NCI-H146 treated with DMSO at 0.1 percent for 48 hours (cell line): ENCODE measurements around the gene IGFBP7.

Experiments
- DNase-seq: peaks from one replicate; lab custom pipeline; 2025; ENCODE audit not compliant: unreplicated experiment; lab: John Stamatoyannopoulos, UW

Gene IGFBP7

GRCh38 chr4:57109847-57110639 is at the start of gene IGFBP7:
Gene IGFBP7 (minus strand): TSS chr4:57110385. CDS start chr4:57110351, 34 bp downstream.
- no peak for DNase-seq

- DNase-seq, result no peak
Measured at GRCh38 chr4:57159866-57160265, 49.7 kb upstream of the IGFBP7 start.

GRCh38 chr4:57158762-57159161 is 48.6 kb upstream of the IGFBP7 start:
- no peak for DNase-seq

- DNase-seq, result no peak
Measured at GRCh38 chr4:57158221-57158620, 48.0 kb upstream of the IGFBP7 start.

GRCh38 chr4:57157596-57158137 is 47.5 kb upstream of the IGFBP7 start:
- DNase-seq, result no peak

- no peak for DNase-seq
Measured at GRCh38 chr4:57156242-57156990, 46.2 kb upstream of the IGFBP7 start.

GRCh38 chr4:57154926-57155325 is 44.7 kb upstream of the IGFBP7 start:
- DNase-seq, result no peak

- DNase-seq, result no peak
Measured at GRCh38 chr4:57154191-57154590, 44.0 kb upstream of the IGFBP7 start.

- DNase-seq, result no peak
Measured at GRCh38 chr4:57153207-57153606, 43.0 kb upstream of the IGFBP7 start.

- DNase-seq, result no peak
Measured at GRCh38 chr4:57151481-57151880, 41.3 kb upstream of the IGFBP7 start.

GRCh38 chr4:57149833-57150232 is 39.6 kb upstream of the IGFBP7 start:
- DNase-seq, result no peak

- DNase-seq, result no peak
Measured at GRCh38 chr4:57148831-57149505, 38.8 kb upstream of the IGFBP7 start.

- no peak for DNase-seq
Measured at GRCh38 chr4:57148177-57148576, 38.0 kb upstream of the IGFBP7 start.

GRCh38 chr4:57147335-57148060 is 37.3 kb upstream of the IGFBP7 start:
- no peak for DNase-seq

GRCh38 chr4:57146444-57146843 is 36.3 kb upstream of the IGFBP7 start:
- no peak for DNase-seq

GRCh38 chr4:57144466-57144865 is 34.3 kb upstream of the IGFBP7 start:
- DNase-seq, result no peak

- DNase-seq, result no peak
Measured at GRCh38 chr4:57139783-57140182, 29.6 kb upstream of the IGFBP7 start.

GRCh38 chr4:57137261-57137660 is 27.1 kb upstream of the IGFBP7 start:
- DNase-seq, result no peak

- DNase-seq, result no peak
Measured at GRCh38 chr4:57136281-57136680, 26.1 kb upstream of the IGFBP7 start.

- no peak for DNase-seq
Measured at GRCh38 chr4:57132743-57133137, 22.6 kb upstream of the IGFBP7 start.
